Tibial nerve (tissue), 4 donors: ENCODE results near the gene NOL4L.
"Not testable (repeated sequence)": the region's sequence is repeated elsewhere in the genome, so short reads cannot be mapped to it uniquely, and the experiment has no call there.

Experiments used
- CTCF ChIP-seq, 5 experiments: fragments of 200-600 bp in 3 of 5; fragments of 450-650 bp in 2 of 5; sonication (generic) in 3 of 5; IDR thresholded peaks; one replicate each; pipeline ENCODE4 v1.5.1; 2016 to 2019; ENCODE audit warnings: antibody characterized with exemption in 5 of 5, mild to moderate bottlenecking in 3 of 5, moderate library complexity in 2 of 5
- EP300 ChIP-seq, 2 donors: sonication (generic); formaldehyde crosslinking; IDR thresholded peaks; one replicate each; pipeline ENCODE4 v1.6.1; 2017; ENCODE audit warnings: antibody characterized with exemption in 2 of 2, mild to moderate bottlenecking in 1 of 2
- POLR2A ChIP-seq, 2 donors: fragments of 450-650 bp; IDR thresholded peaks; one replicate each; pipeline ENCODE4 v1.6.1; 2017; ENCODE audit warnings: antibody characterized with exemption in 2 of 2, mild to moderate bottlenecking in 2 of 2, moderate library complexity in 2 of 2

GRCh38 chr20:32592616-32593015 is 7.5 kb upstream of the NOL4L start:
- not testable (repeated sequence) for TF ChIP-seq CTCF, EP300, POLR2A (IDR thresholded peaks at IDR 0.05)
